T1000 (cell line): Measurements from ENCODE around the gene NDOR1.
A peak's percentile ranks its signal among the peaks of the same experiment; 100 is the strongest.

Source experiments
- DNase-seq: peaks from one replicate; lab custom pipeline; 2025; ENCODE audit warnings: mixed read lengths; lab: John Stamatoyannopoulos, UW

Gene NDOR1

GRCh38 chr9:137220317-137221094 is 15.0 kb downstream of the NDOR1 start:
- DNase-seq = no peak

GRCh38 chr9:137221095-137221505 is 15.6 kb downstream of the NDOR1 start:
- DNase-seq = no peak

GRCh38 chr9:137221506-137222111 is 16.1 kb downstream of the NDOR1 start:
- DNase-seq = no peak

- DNase-seq = no peak
Observed at GRCh38 chr9:137222190-137223077, 16.9 kb downstream of the NDOR1 start, which contains the start of gene RNF208. Gene RNF208 (minus strand): TSS chr9:137222240. CDS start chr9:137221212, 1,028 bp downstream.

- peak; percentile 96 for DNase-seq
Observed at GRCh38 chr9:137223078-137223970, 17.8 kb downstream of the NDOR1 start.

DNA sequence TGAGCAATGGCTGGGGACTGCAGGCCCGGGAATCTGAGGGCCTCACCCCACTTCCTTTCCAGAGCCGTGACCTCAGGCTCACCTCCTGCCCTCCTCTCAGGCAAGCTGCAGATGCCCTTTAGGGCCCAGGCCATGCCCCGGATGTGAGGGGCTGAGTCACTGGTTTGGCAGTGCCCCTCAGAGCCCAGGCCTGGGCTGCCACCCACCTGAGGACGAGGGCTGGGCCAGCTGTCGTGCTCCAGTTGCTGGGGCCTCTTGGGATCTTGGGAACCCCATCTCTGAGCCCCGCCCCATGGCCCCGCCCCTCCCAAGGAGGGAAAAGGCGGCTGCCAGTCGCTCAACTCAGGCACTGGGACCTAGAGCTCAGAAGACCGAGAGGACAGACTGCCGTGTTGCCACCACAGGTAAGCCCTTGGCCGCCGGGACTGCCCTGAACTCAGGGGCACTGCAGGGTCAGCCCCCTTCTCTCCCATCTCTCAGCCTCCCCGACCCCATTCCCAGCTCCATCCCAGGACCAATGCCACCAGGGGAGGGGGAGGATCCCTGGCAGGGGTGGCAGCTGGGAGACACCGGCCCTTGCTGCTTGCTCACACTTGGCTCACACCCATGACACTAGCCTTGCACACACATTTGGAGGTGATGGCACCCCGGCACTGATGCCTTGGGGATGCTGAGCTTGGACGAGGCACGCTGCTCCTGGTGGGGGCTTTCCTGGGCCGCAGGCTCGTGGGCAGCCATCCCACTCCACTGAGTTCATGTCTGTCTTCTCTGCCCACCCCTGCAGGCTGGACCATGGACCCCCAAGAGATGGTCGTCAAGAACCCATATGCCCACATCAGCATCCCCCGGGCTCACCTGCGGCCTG is 19.6 kb downstream of the NDOR1 start, which contains the start of gene CYSRT1:
TSS of gene CYSRT1 (plus strand) at position 345 of the 865 bp plus-strand sequence. CDS start at position 793, 448 bp downstream.
- no peak for DNase-seq

DNA sequence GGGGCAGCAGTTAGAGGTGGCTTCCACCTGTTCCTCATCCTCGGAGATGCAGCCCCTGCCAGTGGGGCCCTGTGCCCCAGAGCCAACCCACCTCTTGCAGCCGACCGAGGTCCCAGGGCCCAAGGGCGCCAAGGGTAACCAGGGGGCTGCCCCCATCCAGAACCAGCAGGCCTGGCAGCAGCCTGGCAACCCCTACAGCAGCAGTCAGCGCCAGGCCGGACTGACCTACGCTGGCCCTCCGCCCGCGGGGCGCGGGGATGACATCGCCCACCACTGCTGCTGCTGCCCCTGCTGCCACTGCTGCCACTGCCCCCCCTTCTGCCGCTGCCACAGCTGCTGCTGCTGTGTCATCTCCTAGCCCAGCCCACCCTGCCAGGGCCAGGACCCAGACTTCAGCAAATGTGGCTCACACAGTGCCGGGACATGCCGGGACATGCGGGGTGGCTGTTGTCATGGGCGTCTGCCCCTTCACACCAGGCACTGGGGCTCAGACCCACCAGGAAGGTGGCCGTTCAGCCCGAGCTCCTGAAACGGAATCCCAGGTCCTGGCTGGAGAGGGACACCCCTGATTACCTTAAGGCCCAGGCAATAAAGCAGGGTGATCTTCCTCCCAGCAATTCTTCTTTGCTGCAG is 20.3 kb downstream of the NDOR1 start:
- no peak for DNase-seq

GRCh38 chr9:137226338-137227053 is 21.0 kb downstream of the NDOR1 start:
- no peak for DNase-seq

- DNase-seq = peak; percentile 38
Observed at GRCh38 chr9:137227054-137227852, 21.8 kb downstream of the NDOR1 start, which contains the start of gene RNF224. Gene RNF224 (plus strand): TSS chr9:137227502. CDS start chr9:137228336, 834 bp downstream.

DNA sequence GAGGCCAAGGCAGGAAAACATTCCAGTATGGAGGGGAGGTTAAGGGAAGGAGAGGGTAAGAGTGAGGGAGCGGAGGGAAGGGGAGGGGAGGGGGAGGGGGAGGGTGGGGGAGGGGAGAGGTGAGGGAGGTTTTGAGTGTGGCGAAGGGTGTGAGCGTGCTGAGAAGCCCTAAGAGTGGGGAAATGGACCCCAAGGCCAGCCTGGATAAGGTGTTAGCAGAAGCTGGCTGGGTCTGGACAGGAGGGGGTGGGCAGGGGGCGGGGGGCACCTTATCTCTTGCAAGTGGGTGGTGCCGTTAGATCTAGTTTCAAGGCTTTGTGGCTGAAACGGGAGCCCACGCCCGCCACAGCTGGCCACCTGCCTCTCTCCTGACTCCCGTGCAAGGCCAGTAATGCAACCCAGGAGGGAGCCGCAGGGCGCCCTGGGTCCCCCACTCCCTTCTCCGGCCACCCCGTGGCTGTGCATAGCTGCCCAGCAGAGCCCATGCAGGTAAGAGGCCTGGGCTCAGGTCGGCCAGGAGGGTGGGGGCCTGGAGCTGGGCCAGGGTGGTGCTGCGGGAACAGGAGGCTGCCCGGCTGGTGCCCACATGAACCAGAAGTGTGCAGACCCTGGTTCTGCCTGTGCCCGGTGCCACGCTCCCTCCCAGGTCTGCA is 22.5 kb downstream of the NDOR1 start:
- DNase-seq = no peak

DNA sequence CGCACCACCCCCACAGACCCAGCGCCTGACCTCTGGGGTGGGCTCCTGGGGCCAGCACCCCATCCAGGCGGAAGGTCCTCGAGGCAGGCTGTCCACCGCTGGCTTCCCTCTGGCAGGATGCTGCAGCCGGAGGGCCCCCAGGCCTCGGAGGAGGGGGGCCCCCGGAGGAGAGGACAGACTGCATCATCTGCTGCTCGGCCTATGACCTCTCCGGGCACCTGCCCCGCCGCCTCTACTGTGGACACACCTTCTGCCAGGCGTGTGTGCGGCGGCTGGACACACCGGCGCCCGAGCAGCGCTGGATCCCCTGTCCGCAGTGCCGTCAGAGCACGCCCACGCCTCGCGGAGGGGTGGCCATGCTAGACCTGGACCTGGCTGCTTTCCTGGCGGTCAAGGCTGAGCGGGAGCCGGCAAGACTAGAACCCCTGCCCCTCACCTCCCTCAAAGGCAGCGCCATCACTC is 23.0 kb downstream of the NDOR1 start:
- DNase-seq = no peak

DNA sequence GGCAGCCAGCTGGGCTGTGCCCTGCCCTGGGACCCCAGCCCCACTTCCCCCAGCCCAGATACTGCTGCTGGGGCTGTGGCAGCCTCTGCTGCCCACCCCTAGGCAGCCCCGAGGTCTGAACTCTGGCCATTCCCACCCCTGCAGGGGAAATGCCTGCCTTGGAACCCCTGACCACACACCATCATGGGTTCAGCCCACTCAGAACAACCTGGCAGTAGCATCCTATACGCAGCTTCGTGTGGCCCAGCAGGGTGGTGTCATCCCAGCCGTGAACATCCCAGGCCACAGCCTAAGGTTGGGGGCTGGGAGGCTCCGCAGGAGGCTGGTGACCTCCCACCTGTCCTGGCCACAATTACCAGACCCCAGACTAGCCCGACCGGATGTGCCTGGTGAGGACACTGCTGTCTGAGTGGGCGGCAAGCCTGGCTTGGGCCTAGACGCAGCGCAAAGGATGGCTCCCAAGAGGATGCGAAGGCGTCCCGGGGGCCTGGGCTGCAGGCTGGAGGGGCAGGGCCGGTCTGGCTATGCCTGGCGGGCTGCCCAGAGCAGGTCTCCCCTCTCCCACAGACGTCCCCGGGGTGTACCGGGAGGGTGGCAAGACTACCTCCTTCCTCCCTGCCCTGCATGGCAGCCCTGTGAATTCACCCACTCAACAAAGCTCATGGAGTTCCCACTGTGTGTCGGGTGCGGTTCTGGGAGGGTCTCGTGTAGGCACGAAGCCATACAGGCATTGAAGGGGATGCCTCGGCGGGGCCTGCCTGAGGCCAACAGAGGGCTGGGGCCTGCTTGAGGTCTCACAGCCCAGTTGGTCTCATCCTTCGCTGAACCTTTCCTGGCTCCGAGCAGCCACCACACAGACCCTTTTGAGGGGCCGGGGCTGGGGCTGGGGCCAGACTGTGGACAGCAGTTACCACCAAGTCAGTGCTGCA is 23.7 kb downstream of the NDOR1 start:
- no peak for DNase-seq

DNA sequence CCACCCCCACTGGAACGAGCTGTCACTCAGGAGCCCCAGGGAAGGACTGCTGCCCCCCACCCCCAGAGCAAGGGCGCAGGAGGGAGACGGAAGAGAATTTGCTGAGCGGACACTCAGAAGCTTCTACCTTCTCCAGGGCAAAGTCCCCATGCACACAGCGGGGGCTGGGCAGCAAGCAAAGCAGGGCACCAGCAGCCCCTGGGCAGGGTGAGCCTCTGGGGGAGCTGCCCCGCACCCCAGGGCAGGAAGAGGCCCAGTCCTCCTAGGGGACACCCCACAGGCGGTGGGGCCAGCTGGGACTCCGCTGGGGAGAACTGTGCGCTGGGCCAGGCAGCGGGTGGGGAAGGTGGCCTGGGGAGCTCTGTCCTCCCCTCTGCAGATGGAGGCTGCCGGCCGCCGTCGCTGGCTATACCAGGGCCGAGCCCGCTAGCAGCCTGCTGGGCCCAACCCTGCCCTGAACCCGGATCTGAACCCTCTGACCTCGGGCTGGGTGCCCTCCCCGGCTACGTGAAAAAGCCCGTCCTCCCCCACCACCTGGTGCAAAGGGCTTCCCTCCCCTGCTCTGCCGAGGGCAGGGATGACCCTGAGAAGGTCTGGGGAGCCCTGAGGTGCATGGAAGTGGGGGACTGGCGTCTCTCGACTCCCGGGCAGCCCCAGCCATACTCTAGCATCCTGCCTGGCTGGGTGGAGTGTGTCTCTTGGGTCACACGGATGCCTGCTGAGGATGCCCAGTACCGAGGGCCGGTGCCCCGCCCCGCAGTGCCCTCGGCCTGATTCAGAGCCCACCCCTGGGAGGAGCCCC is 24.6 kb downstream of the NDOR1 start:
- no peak for DNase-seq

- DNase-seq = no peak
Observed at GRCh38 chr9:137230705-137231371, 25.3 kb downstream of the NDOR1 start, which contains the start of gene SLC34A3. Gene SLC34A3 (plus strand): TSS chr9:137230901. CDS start chr9:137231703, 802 bp downstream.
